Ishikawa (cell line): ENCODE data around the gene GRK5.

Experiments used
- CEBPB ChIP-seq: IDR thresholded peaks from 2 replicates; pipeline ENCODE4 v1.6.1; 2012
- CREB1 ChIP-seq: IDR thresholded peaks from 2 replicates; pipeline ENCODE4 v1.6.1; 2012; ENCODE audit warnings: low read depth
- EGR1 ChIP-seq: IDR thresholded peaks from 2 replicates; pipeline ENCODE4 v1.6.1; 2012
- EP300 ChIP-seq: IDR thresholded peaks from 2 replicates; pipeline ENCODE4 v1.6.1; 2012; ENCODE audit warnings: borderline replicate concordance
- FOXM1 ChIP-seq: IDR thresholded peaks from 2 replicates; pipeline ENCODE4 v1.6.1; 2012; ENCODE audit warnings: low read depth, borderline replicate concordance
- NFIC ChIP-seq: IDR thresholded peaks from 2 replicates; pipeline ENCODE4 v1.6.1; 2012
- RAD21 ChIP-seq: IDR thresholded peaks from 2 replicates; pipeline ENCODE4 v1.6.1; 2012; ENCODE audit warnings: low read depth
- TAF1 ChIP-seq: IDR thresholded peaks from 2 replicates; pipeline ENCODE4 v1.6.1; 2012; ENCODE audit warnings: low read depth, mild to moderate bottlenecking
- TCF12 ChIP-seq: IDR thresholded peaks from 2 replicates; pipeline ENCODE4 v1.6.1; 2012; ENCODE audit warnings: low read depth
- TEAD4 ChIP-seq: IDR thresholded peaks from 2 replicates; pipeline ENCODE4 v1.6.1; 2012
- YY1 ChIP-seq: IDR thresholded peaks from 2 replicates; pipeline ENCODE4 v1.6.1; 2012; ENCODE audit warnings: low read depth
- ZBTB7A ChIP-seq: IDR thresholded peaks from 2 replicates; pipeline ENCODE4 v1.6.1; 2012; ENCODE audit warnings: low read depth
- TF ChIP-seq, protein P1 (sequence below): IDR thresholded peaks from 2 replicates; pipeline ENCODE4 v1.6.1; 2012; ENCODE audit warnings: low read depth, mild to moderate bottlenecking
- TF ChIP-seq, protein P2 (sequence below): IDR thresholded peaks from 2 replicates; pipeline ENCODE4 v1.6.1; 2012
- TF ChIP-seq, protein P3 (sequence below): IDR thresholded peaks from 2 replicates; pipeline ENCODE4 v1.6.1; 2012

GRK5 gene

DNA sequence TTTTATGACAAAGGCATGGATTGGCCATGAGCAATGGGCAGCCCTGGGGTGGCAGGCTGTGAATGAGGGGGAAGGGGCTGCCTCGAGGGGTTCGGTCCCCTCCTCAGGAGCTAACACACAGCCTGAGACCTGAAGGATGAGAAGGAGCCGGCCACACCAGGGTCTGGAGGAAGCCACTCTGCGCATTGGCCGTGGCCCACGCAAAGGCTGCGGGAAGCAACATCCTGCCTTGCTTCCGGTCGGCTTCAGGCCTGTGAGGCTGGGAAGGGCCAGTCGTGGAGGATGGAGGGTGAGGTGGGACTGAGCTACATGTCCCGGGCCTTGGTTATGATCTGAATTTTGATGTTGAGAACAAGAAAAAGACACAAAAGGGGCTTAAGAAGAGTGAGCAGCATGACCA is 285.8 kb downstream of the GRK5 start:
- no peak for TF ChIP-seq EGR1

DNA sequence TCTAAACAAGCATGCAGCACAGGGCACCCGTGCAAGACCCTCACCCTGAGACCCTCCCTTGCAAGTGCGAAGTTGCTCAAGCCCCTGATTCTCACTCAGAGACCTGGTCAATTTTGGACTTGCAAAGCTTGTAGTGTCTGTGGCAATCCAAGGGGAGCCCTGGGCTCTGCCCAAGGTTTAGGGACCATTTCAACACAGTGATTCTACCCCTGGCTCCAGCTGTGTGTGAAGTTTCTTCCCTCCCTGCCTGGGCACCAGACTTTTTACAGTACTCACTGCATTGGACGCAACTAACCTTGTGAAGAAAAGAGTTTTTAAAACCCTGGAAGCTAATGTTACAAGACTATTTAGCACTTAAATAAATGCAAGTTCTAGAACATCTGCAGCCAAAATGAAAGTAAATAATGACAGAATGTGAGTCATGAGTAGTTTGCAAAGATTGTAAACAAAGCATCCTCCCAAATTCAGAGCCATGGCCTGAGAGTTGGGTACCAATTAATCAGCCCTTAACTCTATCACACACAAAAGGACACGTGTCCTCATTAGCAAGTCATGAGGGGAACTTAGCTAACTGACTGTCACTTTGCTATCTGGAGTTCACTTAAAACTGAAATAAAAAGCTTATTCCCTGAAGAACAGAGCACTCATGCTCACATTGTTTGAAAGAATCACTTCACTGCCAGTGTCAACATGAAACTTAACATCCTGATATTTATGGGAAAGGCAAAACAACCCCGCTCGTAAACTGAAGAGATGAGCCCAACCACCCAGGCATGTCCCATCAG is 287.1 kb downstream of the GRK5 start:
- TF ChIP-seq EGR1 = no peak
- TF ChIP-seq TEAD4 = no peak
- TF ChIP-seq FOXM1 = no peak
- no peak for TF ChIP-seq YY1
- TF ChIP-seq, protein P1, sequence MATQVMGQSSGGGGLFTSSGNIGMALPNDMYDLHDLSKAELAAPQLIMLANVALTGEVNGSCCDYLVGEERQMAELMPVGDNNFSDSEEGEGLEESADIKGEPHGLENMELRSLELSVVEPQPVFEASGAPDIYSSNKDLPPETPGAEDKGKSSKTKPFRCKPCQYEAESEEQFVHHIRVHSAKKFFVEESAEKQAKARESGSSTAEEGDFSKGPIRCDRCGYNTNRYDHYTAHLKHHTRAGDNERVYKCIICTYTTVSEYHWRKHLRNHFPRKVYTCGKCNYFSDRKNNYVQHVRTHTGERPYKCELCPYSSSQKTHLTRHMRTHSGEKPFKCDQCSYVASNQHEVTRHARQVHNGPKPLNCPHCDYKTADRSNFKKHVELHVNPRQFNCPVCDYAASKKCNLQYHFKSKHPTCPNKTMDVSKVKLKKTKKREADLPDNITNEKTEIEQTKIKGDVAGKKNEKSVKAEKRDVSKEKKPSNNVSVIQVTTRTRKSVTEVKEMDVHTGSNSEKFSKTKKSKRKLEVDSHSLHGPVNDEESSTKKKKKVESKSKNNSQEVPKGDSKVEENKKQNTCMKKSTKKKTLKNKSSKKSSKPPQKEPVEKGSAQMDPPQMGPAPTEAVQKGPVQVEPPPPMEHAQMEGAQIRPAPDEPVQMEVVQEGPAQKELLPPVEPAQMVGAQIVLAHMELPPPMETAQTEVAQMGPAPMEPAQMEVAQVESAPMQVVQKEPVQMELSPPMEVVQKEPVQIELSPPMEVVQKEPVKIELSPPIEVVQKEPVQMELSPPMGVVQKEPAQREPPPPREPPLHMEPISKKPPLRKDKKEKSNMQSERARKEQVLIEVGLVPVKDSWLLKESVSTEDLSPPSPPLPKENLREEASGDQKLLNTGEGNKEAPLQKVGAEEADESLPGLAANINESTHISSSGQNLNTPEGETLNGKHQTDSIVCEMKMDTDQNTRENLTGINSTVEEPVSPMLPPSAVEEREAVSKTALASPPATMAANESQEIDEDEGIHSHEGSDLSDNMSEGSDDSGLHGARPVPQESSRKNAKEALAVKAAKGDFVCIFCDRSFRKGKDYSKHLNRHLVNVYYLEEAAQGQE = no peak
- TF ChIP-seq, protein P2, sequence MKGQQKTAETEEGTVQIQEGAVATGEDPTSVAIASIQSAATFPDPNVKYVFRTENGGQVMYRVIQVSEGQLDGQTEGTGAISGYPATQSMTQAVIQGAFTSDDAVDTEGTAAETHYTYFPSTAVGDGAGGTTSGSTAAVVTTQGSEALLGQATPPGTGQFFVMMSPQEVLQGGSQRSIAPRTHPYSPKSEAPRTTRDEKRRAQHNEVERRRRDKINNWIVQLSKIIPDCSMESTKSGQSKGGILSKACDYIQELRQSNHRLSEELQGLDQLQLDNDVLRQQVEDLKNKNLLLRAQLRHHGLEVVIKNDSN = no peak
- TF ChIP-seq EP300 = no peak
- TF ChIP-seq TAF1 = no peak
- no peak for TF ChIP-seq TCF12
- no peak for TF ChIP-seq NFIC
- TF ChIP-seq, protein P3, sequence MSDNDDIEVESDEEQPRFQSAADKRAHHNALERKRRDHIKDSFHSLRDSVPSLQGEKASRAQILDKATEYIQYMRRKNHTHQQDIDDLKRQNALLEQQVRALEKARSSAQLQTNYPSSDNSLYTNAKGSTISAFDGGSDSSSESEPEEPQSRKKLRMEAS = no peak

DNA sequence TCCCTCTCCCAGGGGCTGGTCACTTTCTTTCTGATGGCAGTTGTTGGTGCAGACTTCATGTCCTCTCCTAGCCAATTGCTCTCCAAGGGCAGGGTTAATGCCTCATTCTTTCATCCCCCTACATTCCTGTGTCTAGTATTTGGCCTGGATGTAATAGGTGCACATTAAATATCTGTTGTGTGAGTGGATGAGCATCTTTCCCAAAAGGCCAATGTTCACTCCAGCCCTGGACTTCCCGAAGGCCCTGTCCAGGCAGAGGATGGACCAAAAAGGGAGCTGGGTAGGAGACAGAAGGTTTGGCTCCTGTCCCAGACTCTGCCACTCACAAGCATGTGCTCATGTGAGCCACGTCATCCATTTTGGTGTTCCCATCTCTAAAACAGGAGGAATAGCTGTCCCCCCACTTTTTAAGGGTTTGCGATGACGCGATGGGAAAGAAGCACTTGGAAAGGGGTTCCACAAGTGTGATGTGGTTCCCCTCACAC is 287.7 kb downstream of the GRK5 start:
- TF ChIP-seq, protein P1 = no peak
- no peak for TF ChIP-seq ZBTB7A
- TF ChIP-seq TCF12 = no peak
- TF ChIP-seq RAD21 = no peak
- no peak for TF ChIP-seq CREB1

DNA sequence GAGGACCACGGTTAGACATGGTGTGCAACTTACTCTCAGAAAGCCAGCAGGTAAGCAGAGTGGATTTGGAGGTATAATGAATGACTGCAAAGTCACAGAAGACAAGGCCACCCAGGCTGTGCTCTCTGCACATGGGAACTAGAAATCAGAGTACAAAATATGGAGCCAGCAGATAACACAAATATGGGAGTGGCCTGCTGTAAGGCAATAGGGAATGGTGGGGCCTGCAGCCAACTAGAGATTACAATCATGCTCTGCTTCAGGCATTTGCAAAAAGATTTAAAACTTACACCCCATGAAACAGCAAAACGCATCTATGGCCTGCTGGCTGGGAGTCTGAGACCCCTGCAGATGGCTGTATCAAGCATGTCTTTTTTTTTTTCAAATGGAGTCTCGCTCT is 288.2 kb downstream of the GRK5 start:
- no peak for TF ChIP-seq TEAD4
- no peak for TF ChIP-seq ZBTB7A
- no peak for TF ChIP-seq RAD21
- TF ChIP-seq YY1 = no peak
- TF ChIP-seq CREB1 = no peak
- no peak for TF ChIP-seq EGR1
- TF ChIP-seq EP300 = no peak
- TF ChIP-seq TCF12 = no peak
- TF ChIP-seq, protein P2 = no peak
- no peak for TF ChIP-seq TAF1
- no peak for TF ChIP-seq CEBPB
- no peak for TF ChIP-seq NFIC
- TF ChIP-seq FOXM1 = no peak
- TF ChIP-seq, protein P1 = no peak
- TF ChIP-seq, protein P3 = no peak

DNA sequence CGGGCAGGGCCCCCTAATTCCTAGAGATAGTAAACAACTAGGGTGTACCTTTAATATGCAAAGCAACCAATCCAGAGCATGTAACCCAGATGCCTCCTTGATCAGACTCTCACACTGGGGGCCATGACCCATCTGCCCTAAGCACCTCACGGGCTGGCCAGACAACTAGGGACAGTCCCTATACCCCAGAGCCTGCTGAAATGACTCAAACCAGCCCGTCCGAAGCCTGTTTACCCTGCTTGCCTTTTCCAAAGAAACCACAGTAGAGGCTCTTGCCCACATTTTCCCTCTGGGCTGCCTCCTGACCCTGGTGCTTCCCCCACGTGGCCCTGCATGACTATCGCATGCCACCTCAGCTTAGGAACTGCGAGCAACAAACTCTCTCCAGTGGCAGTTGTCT is 288.9 kb downstream of the GRK5 start:
- TF ChIP-seq YY1 = no peak
- no peak for TF ChIP-seq NFIC
- TF ChIP-seq ZBTB7A = no peak
- TF ChIP-seq CEBPB = no peak
- no peak for TF ChIP-seq EP300
- TF ChIP-seq, protein P3 = no peak
- TF ChIP-seq EGR1 = no peak
- TF ChIP-seq, protein P1 = no peak
- no peak for TF ChIP-seq CREB1
- no peak for TF ChIP-seq TEAD4
- no peak for TF ChIP-seq TCF12
- TF ChIP-seq RAD21 = no peak
- TF ChIP-seq, protein P2 = no peak
- TF ChIP-seq FOXM1 = no peak
